NCI-H2081 (cell line): Measurements from ENCODE around the gene C1orf116.
A peak's percentile ranks its signal among the peaks of the same experiment; 100 is the strongest.

Source experiments
- DNase-seq, 2 experiments: peaks; one replicate each; lab custom pipeline; 2025; lab: John Stamatoyannopoulos, UW

C1orf116 gene

DNA sequence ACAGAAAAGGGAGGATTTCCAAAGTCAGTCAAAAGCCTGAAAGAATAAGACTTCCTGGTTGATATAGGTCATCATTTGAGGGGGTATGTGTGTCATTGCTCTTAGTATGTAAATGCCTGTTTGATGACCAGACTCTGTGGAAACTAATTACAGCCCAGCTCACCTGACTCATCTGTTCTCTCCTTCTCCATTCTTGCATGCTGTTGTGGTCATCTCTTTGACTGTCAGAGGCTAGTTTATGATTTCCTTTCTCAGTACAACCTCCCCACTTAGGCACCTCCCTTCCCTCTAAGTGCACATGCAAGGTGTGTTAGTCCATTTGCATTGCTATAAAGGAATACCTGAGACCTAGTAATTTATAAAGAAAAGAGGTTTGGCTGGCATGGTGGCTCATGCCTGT lies 2.4 kb upstream of the C1orf116 start:
- no peak for DNase-seq

DNA sequence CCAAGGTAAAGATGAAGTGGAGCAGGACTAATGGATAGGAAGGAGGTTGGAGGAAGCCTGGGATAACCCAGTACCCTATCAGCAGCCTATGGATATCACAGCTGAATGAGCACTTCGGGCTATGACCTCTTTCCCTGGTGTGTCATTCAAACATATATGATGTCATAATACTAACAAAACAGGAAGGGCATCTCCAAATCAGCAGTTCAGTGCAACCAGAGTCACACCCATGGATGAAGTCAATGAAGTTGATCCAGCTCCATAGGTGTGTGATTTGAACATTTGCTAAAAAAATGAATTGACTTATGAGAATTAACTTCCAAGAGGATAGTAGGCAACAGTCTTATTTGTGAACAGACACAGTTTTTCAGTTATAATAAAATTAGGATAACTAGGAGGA lies 1.7 kb upstream of the C1orf116 start:
- DNase-seq = no peak

DNA sequence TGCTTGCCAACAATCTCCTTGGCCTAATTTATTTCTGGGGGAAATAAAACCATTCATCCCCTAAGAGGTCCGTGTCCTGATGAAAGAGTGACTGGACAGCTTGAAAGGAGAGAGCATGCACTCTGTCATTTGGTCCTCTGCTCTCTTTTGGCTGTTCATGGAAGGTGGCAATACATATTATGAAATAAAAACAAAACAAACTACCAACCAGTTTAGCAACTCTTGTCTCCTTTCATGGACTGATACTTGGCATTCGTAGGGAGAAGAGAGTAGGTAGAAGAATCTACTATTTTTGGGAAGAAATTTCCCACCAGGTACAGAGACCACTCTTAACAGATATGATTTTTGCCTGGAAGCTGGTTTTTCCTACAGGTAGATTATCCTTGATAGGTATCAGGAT lies 746 bp upstream of the C1orf116 start:
- no peak for DNase-seq

DNA sequence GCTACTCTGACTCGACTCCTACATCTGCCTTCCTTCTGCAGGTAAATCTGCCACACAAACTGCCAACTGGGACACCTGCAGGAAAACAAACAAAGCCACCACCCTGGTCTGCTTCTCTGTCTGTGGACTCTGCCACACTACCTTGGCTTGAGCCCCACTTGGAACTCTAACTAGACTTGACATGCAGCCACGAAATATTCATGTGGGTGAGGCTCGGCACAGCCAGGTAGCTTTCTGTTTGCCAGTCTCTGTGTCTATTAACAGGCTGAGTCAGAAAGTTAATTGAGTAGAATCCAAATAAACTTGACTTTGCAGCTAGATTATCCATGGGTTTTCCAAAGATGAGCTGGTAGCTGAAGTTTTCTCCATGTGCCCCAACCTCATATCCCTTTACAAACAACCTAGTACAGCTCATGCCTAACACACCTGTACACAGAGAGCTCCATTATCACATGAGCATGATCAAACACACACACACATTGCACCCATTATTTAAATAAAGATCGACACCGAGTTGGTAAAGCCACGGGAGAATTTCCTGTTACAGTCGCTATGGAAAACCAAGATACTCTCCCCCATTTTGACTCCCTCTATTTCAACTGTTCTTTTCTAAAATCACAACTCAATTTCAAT lies 808 bp downstream of the C1orf116 start:
- DNase-seq = peak; percentile 39 to 84

DNA sequence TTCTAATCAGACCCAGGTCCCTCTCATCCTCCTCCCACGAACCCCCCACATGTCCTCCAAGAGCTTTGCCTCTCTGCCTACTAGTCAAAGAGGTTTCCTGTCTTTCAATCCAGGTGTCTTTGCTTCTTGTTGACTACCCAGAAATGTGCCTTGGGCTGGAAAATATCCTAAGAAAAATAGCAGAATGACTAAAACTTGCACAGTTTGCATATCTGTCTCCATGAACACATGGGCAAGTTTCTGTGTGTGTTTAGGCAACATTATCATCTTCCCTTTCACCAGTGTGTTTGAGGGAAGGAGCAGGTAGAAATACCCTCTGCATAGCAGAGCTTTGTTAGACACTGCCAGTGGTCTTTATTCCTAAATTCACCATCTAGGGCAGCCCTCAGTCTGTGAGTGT lies 1.5 kb downstream of the C1orf116 start:
- no peak for DNase-seq

DNA sequence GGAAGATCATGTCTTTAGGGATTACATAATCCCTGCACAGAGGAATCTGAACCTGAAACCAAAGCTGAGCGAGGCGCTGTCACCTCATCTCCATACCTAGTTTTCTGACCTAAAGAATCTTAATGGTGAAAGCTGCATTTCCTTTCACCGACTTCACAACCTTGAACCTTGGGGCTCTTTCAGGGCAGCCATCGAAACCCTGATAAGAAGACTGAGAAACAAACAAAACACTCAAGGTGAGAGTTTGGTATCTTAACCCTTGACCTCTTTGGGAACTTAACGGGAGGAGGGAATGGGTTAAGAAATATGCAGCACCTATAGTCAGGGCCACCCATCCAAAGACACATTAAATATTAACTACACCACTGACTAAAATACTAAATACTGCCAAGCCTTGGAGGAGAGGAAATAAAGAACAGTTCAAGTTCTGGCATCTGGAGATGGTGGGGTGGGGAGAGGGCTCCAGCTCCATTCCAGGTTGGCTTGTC lies 2.0 kb downstream of the C1orf116 start:
- DNase-seq = no peak

DNA sequence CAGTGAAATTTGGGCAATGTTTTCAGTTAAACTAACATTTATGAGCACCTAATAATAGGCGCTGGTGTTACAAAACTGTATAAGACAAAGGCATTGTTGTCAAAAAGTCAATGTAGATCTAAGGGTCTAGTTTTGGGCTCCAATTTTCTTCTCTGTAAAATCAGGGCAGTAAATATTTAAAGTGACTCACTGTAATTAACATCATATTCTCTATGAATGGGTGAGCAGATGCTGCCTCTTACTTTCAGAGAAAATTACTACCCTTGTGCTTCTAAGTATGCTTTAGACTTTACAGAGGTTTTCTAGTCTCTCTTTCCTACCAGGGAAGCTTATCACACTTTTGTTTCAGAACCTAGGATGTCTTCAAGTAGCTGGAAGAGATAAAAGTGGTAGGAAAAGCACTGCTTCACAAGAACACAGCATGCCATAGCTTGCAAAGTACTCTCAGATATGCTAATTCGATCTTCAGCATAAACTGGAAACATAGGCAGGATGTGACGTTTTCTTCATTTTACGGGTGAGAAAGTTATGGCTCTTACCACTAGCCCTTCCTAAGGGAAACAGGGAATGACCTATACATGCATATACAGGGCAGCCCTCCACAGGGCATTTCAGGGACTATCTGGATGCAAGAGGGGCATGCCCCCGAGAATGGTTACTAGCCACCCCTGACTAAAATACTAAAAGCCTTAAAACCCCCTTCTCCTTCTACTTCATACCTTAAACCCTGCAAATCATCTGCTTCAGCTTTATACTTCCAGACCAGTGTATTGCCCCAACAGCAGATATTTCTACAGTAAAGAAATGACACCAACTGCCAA lies 2.6 kb downstream of the C1orf116 start:
- DNase-seq = peak in 1 of 2 experiments; percentile 81

DNA sequence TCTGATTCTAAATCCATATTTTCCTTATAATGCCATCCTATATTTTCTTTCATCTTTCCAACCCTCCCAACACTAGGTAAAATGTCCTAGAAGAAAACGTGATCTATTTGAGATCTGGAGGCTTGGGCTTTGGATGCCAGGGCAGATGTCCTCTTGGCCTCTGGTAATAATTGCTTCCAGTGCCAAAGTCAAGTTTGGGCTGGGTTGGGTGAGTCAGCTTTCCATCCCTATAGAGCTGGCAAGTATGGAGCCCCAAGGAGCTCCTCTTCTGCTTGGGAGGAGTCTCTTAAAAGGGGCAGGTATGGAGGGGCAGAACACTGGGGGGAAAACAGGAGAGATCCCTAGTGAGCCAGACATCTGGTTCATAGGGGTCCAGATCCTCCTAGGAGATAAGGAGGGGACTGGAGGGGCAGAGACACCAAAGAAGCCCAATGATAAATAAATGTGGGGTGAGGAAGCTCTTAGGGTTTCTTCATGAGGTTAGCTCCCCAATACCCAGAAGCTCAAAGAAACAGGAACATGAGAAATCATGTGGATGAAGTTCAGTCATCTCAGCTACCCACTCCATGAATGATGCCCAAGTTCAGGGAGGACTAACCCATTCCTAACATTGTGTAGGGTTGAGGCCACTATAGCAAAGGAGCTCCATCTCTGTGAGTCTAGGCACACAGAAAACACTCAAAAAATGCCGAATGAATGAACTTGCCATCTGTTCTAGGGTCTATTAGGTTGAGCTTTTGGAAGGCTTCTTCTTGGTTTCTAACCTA lies 3.5 kb downstream of the C1orf116 start:
- DNase-seq = no peak

DNA sequence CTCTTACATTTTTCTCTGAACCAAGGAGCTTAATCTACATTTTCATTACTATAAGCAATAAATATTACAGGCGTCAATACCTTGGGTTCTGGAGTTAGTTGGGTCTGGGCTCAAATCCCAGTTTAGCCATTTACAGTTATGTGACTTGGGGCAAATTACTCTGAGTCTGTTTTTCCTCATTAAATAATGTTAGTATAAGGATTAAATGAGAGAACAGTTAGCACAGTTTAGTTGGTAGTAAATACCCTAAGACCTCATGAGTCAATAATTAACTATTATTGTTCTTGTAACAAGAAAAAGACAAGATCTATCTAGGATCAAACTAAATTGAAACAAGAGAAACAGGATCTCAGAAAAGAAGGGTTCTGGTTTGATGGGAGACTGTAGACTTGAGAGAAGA lies 4.6 kb downstream of the C1orf116 start:
- DNase-seq = no peak

DNA sequence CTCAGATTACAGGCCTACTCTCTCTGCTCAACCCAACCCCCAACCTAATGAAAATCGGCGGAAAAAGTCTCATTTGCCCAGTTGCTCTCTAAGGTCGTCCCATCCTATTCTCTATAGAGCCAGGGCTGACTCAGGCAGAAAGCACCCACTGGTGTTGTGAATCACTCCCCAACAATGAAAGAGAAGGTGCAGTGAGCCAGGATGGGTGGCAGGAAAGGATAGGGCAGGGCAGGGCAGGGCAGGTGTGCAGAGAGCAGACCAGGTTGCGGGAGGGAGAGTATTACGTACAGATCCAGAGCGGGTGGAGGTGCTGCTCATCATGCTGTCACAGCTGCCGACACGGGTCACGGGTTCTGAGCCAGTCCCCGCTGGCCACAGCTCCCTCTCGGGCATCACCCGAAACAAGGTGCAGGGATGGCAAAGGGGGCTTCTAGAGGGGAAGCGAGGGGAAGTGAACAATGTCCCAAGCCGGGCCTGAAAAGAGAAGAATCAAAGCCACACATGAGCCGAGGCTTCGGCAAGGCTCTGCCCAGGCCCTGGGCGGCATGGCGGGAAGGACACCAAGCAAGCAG lies 5.3 kb downstream of the C1orf116 start:
- no peak for DNase-seq

DNA sequence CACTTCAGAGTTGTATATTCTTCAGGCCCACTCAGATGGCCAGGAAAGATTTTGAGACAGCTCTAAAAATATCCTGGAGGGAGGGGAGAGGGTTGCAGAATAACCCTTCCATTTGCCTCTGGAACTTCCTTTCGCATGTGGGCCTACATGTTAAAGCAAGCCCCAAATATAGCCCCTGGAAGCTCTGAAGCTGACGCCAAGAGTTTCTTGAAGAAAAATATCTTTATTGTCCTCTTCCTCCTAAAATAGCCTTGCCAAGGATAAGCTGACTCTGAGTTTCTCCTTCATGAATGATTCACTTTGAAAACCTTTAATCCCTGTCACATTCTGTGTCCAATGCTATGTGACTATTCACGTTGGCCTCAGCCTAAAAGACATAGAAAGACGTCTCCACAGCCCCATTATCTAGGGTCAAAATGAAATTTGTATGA lies 6.4 kb downstream of the C1orf116 start:
- no peak for DNase-seq

DNA sequence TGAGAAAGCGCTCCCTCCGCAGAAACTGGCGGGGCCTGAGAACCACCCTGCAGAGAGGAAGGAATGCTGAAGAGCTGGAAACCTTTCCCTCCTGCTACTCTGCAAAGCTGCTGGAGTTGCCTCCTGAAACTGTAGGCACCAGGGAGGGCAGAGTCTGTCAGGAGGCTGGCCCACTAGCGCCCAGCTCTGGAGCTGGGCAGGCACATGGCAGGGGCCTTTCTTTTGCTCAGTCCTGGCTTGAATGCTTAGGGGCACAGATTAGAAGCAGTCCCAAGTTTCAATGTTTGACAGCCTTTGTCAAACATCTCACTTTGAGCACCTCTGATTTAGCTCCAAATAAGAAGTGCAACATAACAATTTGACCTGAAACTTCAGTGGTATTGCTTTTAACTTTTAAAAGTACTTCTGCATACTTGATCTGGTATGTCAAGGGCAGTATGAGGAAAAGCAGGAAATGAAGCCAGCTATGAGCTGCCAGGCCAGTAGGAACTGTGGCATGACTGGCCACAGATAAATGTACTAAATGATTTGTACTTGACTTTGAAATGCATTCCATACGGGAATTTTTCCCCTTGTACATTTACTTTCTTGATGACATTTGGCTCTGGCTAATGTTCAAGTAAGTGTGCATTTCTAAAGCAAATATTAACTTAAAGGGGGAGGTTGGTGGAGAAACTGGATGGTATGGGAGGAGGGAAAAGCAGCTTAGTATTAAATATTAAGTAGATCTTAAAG lies 7.2 kb downstream of the C1orf116 start:
- no peak for DNase-seq

DNA sequence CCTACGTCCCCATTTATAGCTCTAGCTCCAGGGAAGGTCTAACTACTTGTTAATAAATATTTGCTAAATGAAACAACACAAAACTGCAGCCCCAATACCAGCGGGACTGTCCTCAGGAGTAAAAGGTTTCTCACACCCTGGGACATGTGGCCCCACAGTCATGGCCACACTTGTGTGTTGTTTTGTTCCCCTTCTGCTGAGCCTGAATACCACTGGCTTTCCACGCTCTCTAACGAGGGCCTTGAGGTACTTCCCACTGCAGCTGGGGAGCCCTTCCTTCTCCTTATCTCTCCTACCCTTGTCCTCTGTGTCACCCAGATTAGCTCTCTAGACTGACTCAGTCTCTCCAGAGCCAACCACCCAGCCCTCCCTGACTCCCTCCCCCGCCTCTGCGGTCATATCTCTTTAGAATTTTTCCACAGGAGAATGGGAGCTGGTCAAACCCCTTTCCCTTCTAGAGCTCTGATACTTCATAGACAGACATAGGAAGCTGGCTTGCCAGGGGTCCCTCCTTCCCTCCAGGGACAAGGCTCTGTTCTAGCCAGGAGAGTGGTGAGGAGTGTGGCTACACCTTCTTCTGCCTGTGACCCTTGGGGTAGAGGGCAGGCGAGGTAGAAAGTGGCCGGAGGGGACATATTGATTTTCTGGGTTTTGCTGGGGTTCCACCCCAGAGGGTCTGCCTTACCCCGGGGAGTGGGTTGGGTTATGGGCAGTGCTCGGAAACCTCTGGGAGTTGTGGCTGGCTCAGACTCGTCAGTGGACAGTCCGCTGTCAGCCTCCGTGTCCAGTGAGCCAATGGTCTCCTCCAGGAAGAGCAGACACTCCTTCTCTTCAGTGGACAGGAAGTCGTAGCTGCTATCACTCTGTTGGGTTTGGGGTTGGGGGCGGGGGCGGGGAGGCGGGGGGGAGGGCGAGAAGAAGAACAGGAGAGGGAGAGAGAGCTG lies 8.1 kb downstream of the C1orf116 start:
- DNase-seq = no peak

DNA sequence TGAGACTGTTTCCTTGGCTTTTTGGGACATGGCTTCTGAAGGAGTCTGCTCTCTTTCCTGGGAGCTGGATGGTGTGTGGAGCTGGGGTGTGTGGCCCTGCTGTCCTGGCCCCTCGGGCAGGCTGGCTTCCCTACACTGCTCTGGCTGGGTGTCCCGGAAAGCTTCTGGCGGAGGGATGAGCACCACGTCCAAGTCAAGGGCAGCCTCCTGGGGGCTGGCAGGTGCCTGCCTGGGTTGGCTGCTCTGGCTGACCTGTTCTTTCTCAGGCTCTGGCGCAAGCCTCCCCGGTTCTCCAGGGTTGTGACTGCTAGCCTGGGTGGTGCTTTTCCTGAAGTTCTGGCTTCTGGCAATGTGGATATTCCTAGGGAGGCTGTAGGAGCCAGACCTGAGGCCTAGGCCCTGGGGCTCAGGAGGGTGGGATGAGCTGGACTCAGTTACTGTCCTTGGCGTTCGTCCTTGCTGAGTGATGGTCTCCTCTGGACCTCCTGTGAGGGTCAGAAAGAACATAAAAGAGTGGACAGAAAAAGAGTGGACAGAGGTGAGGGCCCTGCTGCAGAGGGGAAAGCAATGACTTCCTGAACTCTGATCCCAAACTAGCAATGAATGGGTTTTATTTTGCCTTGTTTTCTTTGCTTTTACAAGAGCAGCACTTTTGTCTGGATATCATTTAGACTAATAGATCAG lies 9.4 kb downstream of the C1orf116 start:
- DNase-seq = no peak

DNA sequence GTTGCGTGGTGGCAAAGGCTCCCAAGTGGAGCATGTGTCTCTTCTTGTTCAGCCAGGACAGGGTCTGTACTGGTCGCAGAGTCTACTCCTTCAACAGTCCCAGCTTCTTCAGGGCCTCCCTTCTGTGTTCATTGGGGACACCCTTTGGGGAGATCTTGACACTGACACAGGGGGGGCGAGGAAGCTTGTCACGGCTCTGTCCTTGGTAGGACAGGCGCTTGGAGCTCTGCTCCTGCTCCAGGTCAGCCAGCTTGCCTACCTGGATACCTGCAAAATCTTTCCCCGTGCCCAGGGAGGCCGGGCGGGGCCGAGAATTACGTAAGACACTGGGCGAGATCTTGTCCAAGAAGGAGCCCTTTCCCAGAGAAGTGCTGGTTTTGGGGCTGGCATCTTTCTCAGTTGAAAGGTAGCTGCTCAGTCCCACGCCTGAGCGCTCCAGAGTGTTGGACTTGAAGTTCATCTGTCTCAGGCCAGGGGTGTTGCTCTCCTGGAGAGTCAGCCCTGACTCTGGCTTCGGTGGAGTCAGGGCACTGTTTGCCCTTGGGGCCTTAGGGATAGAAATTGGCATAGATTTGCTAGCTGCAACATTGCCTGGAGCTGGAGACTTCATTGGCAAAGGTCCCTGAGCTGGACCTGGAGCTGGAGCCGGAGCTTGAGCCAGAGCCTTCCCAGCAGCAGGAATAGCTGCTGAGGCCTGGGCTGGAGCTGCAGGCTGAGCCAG lies 10.5 kb downstream of the C1orf116 start:
- DNase-seq = no peak

DNA sequence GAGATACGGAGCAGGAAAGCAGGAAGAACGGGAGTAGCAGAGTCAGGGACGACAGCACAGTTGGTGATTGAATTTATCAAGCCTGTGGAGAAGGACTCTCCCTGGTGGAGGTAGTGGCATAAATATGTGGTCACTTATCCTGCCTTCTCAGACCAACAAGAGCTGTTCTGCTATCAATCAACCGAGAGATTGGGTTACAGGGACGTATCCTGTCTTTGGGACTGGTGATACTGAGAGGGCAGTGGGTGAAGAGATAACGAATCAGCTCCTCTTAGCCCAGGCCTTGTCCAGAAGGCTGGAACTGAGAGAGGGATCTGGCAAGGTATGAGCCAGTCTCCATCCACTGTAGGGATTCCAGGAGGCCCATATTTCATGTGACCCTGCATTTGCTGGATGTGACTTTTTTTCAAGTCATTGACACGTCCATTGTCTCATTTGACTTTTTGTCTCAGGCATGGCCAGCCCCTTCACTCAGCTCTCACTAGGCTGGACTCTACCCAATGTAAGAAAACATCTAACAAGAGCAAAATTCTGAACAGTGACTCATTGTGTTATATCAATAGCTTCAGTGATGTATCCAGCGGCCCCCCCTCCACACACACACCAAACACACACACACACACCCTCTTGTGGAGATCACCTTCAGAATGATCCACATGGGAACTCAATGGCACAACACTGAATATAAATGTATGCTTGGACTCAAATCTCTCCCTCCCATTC lies 11.3 kb downstream of the C1orf116 start:
- DNase-seq = no peak

DNA sequence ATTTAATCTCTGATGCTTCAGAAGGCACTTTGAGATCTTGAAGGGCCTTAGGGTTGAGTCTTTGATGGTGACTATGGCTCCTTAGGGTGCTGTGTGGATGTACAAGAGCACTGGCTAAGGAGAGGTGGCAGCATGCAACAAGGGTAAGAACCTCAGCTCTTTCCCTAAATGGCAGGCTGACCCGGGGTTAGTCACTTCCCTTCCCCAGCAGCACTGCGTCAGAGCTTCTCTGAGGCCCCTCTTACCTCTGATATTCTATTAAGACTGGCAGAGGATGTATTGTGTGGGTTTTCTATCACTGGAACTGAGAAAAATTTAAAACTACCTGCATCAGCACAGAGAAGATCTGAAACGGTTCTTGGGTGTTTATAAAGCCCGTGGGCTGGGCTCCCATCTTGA lies 11.8 kb downstream of the C1orf116 start:
- DNase-seq = no peak

DNA sequence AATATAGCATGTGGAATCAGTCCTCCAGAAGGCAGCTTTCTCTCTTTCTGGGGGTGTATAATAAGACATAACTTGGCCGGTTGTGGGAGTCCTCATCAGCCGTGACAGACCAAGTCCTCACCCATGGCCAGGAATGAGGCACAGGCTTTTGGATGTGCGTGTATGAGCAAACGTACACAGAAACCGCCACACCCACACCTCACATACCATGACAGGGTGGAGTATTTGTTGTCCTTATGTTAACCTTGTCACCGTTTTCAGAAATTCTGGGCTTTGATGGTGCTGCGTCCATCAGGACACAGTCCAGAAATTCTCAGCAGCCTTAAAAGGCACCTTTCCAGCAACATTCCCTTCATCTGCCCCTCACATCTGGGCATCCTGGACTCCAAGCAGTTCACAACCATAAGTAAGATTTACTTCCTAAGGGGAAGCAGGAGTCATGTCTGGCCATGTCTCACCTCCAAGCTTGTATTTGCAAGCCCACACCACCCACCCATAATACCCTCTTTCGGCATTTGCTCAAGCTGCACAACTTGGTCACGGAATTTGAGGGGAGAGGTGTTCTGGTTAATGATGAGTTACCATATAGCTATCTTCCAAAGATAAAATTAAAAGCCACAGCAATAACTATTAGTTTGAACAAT lies 12.4 kb downstream of the C1orf116 start:
- DNase-seq = no peak
